ENCODE results near the gene GOT1. TPM values are rescaled to one million over a fixed set of nuclear protein-coding genes. Genes with fewer than 3 reads are reported as not detected.

GOT1 gene
- total RNA-seq, 1 experiment from 2014 or later: 51.6 TPM

DNA sequence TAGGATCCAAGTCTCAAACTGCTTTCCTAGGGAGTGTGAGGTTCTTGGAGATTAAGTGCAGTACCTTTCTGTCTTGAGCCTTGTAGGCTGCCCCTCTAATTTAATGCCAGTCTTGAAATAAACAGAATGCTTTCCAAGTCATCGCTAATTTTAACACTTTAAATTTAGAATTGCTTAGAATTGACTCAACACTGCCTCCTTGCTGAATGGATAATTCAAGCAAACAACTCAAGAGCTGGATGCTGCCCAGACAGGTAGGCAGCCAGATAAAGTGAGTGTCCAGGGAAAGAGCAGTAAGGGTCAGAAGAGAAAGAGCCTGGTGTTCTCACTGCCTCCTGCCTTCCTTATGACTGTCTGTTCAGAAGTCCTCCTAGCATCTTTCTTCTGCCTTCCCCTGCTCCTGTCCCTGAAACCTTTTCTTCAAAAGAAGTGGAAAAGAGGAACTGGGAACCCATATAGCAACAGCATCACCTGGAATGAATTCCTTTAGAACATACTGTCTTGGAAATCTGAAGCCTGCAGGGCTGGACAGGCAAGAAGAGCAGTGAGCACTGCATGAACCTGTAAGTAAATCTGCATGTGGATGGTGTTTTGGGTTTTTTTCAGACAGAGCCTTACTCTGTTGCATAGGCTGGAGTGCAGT, 3.1 kb upstream of the GOT1 start:
- Histone ChIP-seq H3K27ac (ENCODE audit: low read length) (no peak overlapping the region), H3K9me3 (ENCODE audit: control insufficient read depth, insufficient read depth, low read depth, low read length) (no peaks in the 10 kb centered on the region), H3K4me3 (ENCODE audit: low read depth in 2 of 2, low read length in 2 of 2) (no peak overlapping the region), H3K4me1 (ENCODE audit: control insufficient read depth, insufficient read depth, low read length) (peaks cover 17% of the 10 kb centered on the region), H3K27me3 (ENCODE audit: control insufficient read depth, insufficient read depth, low read length) (no peaks in the 10 kb centered on the region), H3K36me3 (ENCODE audit: control insufficient read depth, insufficient read depth, low read length) (peaks cover 9% of the 10 kb centered on the region; the same call in 1 of the 2 replicates)
- BruUV-seq (replicated peaks): no TSS peak
- in situ Hi-C loops (cut with HindIII; ENCODE audit: low pct_unique_long_range_greater_than_20kb, low sequenced_read_pairs) (no loop called here), intact Hi-C loops (cut with micrococcal nuclease; ENCODE audit: unreplicated experiment) (loop anchor here (2.0 to 10.0 kb wide), 2 partner anchors 179 to 281 kb away; no protein-coding TSS in a partner anchor)
- DNase-seq (ENCODE audit: low read depth, low spot score): no peak
- ATAC-seq: no peak
- CTCF ChIA-PET: no interaction called here
- POLR2A ChIA-PET: no interaction called here
- TF ChIP-seq, protein P1, sequence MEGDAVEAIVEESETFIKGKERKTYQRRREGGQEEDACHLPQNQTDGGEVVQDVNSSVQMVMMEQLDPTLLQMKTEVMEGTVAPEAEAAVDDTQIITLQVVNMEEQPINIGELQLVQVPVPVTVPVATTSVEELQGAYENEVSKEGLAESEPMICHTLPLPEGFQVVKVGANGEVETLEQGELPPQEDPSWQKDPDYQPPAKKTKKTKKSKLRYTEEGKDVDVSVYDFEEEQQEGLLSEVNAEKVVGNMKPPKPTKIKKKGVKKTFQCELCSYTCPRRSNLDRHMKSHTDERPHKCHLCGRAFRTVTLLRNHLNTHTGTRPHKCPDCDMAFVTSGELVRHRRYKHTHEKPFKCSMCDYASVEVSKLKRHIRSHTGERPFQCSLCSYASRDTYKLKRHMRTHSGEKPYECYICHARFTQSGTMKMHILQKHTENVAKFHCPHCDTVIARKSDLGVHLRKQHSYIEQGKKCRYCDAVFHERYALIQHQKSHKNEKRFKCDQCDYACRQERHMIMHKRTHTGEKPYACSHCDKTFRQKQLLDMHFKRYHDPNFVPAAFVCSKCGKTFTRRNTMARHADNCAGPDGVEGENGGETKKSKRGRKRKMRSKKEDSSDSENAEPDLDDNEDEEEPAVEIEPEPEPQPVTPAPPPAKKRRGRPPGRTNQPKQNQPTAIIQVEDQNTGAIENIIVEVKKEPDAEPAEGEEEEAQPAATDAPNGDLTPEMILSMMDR (IDR thresholded peaks at IDR 0.05): peak; percentile 68
- TF ChIP-seq TCF7L2 (IDR thresholded peaks at IDR 0.05; ENCODE audit: low read depth, low read length) (no peak), SIN3A (IDR thresholded peaks at IDR 0.05; ENCODE audit: borderline replicate concordance, insufficient read depth, low read depth, low read length) (no peak), POLR2AphosphoS5 (IDR thresholded peaks at IDR 0.05; ENCODE audit: low read depth, low read length) (no peak)

GRCh38 chr10:99432881-99433280, 2.5 kb upstream of the GOT1 start:
- Histone ChIP-seq H3K4me1 (ENCODE audit: control insufficient read depth, insufficient read depth, low read length) (peaks cover 17% of the 10 kb centered on the region), H3K27me3 (ENCODE audit: control insufficient read depth, insufficient read depth, low read length) (no peaks in the 10 kb centered on the region), H3K9me3 (ENCODE audit: control insufficient read depth, insufficient read depth, low read depth, low read length) (no peaks in the 10 kb centered on the region), H3K36me3 (ENCODE audit: control insufficient read depth, insufficient read depth, low read length) (peaks cover 9% of the 10 kb centered on the region; the same call in 1 of the 2 replicates), H3K27ac (ENCODE audit: low read length) (no peak overlapping the region), H3K4me3 (ENCODE audit: low read depth in 2 of 2, low read length in 2 of 2) (no peak overlapping the region)
- TF ChIP-seq SIN3A (IDR thresholded peaks at IDR 0.05; ENCODE audit: borderline replicate concordance, insufficient read depth, low read depth, low read length) (no peak), POLR2AphosphoS5 (IDR thresholded peaks at IDR 0.05; ENCODE audit: low read depth, low read length) (no peak)
- CTCF ChIA-PET: no interaction called here
- ATAC-seq (no peak), DNase-seq (ENCODE audit: low read depth, low spot score) (no peak)
- BruUV-seq (replicated peaks): no TSS peak
- intact Hi-C loops (cut with micrococcal nuclease; ENCODE audit: unreplicated experiment): loop anchor here (10.0 kb wide), 1 partner anchor 282 kb away; no protein-coding TSS in a partner anchor
- in situ Hi-C loops (cut with HindIII; ENCODE audit: low pct_unique_long_range_greater_than_20kb, low sequenced_read_pairs): no loop called here
- POLR2A ChIA-PET: no interaction called here

GRCh38 chr10:99432047-99432446, 1.6 kb upstream of the GOT1 start:
- peak overlapping the region; percentile 90 to 98 for H3K4me3 ChIP-seq (ENCODE audit: low read depth in 2 of 2, low read length in 2 of 2)
- TF ChIP-seq, protein P1 (IDR thresholded peaks at IDR 0.05): no peak
- no peak for TF ChIP-seq POLR2AphosphoS5 (IDR thresholded peaks at IDR 0.05; ENCODE audit: low read depth, low read length)
- no peak for TF ChIP-seq SIN3A (IDR thresholded peaks at IDR 0.05; ENCODE audit: borderline replicate concordance, insufficient read depth, low read depth, low read length)
- no peak for TF ChIP-seq TCF7L2 (IDR thresholded peaks at IDR 0.05; ENCODE audit: low read depth, low read length)
- TF ChIP-seq, protein P2, sequence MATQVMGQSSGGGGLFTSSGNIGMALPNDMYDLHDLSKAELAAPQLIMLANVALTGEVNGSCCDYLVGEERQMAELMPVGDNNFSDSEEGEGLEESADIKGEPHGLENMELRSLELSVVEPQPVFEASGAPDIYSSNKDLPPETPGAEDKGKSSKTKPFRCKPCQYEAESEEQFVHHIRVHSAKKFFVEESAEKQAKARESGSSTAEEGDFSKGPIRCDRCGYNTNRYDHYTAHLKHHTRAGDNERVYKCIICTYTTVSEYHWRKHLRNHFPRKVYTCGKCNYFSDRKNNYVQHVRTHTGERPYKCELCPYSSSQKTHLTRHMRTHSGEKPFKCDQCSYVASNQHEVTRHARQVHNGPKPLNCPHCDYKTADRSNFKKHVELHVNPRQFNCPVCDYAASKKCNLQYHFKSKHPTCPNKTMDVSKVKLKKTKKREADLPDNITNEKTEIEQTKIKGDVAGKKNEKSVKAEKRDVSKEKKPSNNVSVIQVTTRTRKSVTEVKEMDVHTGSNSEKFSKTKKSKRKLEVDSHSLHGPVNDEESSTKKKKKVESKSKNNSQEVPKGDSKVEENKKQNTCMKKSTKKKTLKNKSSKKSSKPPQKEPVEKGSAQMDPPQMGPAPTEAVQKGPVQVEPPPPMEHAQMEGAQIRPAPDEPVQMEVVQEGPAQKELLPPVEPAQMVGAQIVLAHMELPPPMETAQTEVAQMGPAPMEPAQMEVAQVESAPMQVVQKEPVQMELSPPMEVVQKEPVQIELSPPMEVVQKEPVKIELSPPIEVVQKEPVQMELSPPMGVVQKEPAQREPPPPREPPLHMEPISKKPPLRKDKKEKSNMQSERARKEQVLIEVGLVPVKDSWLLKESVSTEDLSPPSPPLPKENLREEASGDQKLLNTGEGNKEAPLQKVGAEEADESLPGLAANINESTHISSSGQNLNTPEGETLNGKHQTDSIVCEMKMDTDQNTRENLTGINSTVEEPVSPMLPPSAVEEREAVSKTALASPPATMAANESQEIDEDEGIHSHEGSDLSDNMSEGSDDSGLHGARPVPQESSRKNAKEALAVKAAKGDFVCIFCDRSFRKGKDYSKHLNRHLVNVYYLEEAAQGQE (IDR thresholded peaks at IDR 0.05; ENCODE audit: insufficient read depth in 1 of 2, low read depth in 2 of 2, low read length in 1 of 2): no peak
- CTCF ChIA-PET: no interaction called here
- BruUV-seq (replicated peaks): TSS peak; percentile 72
- POLR2A ChIA-PET: interaction anchor here (0.9 kb wide), 1 partner anchor 188 kb away, joined by 3 read pairs; the partner anchor contains the start of gene SLC25A28
- peak overlapping the region; percentile 94 for H3K27ac ChIP-seq (ENCODE audit: low read length)
- DNase-seq (ENCODE audit: low read depth, low spot score) (no peak), ATAC-seq (no peak)
- intact Hi-C loops (cut with micrococcal nuclease; ENCODE audit: unreplicated experiment): loop anchor here (10.0 kb wide), 1 partner anchor 283 kb away; no protein-coding TSS in a partner anchor
- H3K4me1 ChIP-seq (ENCODE audit: control insufficient read depth, insufficient read depth, low read length): peaks cover 17% of the 10 kb centered on the region
- peaks cover 9% of the 10 kb centered on the region; the same call in 1 of the 2 replicates for H3K36me3 ChIP-seq (ENCODE audit: control insufficient read depth, insufficient read depth, low read length)
- H3K27me3 ChIP-seq (ENCODE audit: control insufficient read depth, insufficient read depth, low read length): no peaks in the 10 kb centered on the region
- H3K9me3 ChIP-seq (ENCODE audit: control insufficient read depth, insufficient read depth, low read depth, low read length): no peaks in the 10 kb centered on the region
- in situ Hi-C loops (cut with HindIII; ENCODE audit: low pct_unique_long_range_greater_than_20kb, low sequenced_read_pairs): no loop called here
